Hindlimb muscle (tissue), 1 donor: ENCODE measurements around the gene RAB3D. TPM values are rescaled to one million over a fixed set of nuclear protein-coding genes. Genes with fewer than 3 reads are reported as not detected.
"Not testable (repeated sequence)": the region's sequence is repeated elsewhere in the genome, so short reads cannot be mapped to it uniquely, and the experiment has no call there.

ENCODE experiments used
- DNase-seq: peaks from one replicate; pipeline ENCODE4 v3.0.0-alpha.2; 2013
- polyA plus RNA-seq: library from polyadenylated mRNA; unstranded; fragments of 120-200 nt; gene quantifications from one replicate; pipeline ENCODE4 v1.2.1, GENCODE V29; 2013; ENCODE audit not compliant: insufficient read length

RAB3D gene, protein sequence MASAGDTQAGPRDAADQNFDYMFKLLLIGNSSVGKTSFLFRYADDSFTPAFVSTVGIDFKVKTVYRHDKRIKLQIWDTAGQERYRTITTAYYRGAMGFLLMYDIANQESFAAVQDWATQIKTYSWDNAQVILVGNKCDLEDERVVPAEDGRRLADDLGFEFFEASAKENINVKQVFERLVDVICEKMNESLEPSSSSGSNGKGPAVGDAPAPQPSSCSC
- 6.3 TPM for polyA plus RNA-seq

DNA sequence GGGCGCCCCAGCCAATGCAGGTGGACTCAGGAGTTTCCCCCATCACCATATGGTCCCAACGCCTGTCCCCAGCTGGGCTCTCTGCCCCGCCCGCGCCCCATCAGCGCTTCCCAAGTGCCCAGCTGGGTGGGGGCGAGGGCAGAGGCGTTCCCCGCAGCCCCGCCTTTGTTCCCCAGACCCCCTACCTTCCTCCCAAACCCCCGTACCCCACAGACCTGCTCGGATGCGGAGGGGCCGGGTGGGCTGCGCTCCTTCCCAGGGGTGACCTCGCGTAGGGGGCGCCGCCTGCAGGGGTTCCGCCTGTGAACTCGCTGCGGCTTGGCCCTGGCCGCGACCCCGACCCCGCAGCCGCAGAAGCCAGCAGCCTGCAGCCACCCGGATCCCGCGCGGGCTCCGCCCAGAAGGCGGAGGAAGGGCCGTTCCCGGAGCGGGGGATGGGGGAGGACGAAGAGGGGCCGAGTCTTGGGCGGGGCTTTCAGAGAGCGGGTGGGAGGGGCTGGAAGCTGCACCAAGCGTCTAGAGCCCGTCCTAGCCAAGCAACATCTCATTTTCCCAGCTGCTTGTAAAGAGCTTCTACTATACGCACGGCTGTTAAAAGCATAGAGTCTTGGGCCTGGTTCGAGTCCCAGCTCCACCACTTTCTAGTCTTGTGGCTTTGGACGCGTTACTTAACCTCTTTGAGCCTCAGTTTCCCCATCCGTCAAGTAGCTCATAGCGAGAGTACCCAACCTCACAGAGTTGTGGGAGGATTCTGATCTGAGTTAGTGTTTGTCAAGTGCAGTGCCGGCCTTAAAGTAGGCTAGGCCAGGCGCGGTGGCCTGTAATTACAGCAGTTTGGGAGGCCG lies at the start of gene RAB3D:
Gene RAB3D (minus strand): TSS at position 404 of the 845 bp plus-strand sequence. CDS start 2,258 bp downstream, outside the sequence.
- peak; percentile 93 for DNase-seq

DNA sequence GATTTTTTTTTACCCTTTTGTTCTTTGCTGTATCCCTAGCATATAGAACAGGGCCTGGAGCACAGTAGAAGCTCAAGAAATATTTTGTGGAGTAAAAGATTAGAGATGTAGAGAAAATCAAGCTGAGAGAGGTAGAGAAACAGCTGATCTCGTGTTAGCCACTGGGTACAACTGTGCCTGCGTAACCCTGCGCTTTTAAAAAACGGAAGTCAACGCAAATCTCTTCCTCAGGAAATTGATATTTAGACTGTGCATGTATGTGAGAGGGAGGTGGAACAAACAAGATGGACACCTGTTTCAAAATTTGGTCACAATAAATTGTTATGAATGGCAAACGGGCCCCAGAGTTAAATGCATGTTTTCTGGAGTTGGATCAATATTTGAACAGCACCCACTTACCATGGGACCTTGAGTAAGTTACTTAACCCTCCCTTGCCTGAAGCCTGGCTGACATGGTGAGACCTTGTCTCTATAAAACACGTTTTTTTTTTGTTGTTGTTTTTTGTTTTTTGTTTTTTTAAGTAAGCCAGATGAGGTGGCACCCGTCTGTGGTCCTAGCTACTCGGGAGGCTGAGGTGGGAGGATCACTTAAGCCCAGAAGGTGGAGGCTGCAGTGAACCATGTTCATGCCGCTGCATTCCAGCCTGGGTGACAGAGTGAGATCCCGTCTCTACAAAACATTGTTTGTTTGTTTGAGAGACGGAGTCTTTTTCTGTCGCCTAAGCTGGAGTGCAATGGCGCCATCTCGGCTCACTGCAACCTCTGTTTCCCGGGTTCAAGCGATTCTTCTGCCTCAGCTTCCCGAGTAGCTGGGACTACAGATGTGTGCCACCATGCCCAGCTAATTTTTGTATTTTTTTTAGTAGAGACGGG lies 47.9 kb upstream of the RAB3D start:
- no peak for DNase-seq

DNA sequence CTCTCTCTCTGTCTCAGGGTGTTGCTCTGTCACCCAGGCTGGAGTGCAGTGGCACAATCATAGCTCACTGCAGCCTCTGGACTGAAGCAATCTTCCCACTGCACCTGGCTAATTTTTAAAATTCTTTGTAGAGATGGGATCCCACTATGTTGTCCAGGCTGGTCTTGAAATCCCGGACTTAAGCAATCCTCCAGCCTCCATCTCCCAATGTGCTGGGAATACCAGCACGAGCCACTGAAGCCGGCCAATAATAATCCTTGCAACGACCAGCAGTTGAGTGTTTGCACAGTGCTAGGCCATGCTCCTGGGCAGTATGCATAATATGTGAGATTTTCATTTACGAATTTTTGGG lies 45.3 kb upstream of the RAB3D start:
- no peak for DNase-seq

DNA sequence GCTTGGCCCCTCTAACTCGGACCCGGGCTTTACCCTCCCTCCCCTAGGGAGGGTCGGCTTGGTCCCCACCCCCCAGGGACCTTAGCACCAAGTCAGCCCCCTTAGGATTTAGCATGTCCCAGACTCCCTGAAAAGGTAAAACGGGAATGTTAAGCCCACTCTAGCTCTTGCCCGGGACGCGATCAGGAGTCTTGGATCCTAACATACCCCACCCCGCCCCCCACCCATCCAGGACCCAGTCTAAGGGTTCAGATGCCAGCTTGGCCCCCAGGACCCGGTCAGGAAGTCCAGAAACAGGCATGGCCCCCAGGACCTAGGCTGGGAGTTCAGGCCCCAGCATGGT lies 44.2 kb upstream of the RAB3D start:
- DNase-seq: no peak

DNA sequence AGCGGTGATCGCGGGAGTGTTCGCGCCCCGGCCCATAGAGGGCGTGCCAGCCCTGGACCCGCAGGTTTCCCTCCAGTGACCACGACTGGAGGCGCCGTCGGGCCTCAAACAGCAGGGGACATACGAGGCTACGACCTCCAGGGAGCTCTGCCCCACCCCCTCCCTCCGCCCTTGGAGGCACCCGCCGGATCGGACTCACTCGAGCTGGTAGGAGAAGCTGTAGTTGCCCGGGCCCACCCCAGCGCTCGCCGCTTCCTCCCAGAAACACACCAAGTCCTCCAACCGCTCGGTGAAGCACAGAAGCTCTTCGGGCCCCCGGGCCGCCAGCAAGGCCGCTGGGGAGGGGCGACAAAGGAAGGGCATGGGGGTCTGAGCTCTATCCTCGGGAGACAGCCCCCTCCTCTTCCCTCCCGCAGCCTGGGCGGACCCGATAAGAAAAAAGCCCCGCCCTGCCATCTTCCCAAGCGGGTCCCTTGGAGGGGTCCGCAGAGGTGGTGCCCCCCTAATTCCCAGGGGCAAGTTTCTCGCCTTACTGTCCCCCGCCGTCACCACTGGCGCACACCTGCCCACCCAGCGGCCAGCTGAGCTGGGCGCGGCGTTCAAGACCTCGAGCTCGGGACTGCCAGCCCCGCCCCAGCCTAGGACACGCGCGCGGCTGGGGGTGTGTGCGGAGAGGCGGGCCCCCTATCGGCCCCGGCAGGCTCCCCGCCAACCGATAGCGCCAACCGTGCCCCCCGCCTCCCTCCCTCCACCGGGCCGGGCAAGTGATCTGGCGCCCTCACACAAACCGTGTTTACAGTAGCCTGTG lies 43.6 kb upstream of the RAB3D start:
- DNase-seq: no peak

DNA sequence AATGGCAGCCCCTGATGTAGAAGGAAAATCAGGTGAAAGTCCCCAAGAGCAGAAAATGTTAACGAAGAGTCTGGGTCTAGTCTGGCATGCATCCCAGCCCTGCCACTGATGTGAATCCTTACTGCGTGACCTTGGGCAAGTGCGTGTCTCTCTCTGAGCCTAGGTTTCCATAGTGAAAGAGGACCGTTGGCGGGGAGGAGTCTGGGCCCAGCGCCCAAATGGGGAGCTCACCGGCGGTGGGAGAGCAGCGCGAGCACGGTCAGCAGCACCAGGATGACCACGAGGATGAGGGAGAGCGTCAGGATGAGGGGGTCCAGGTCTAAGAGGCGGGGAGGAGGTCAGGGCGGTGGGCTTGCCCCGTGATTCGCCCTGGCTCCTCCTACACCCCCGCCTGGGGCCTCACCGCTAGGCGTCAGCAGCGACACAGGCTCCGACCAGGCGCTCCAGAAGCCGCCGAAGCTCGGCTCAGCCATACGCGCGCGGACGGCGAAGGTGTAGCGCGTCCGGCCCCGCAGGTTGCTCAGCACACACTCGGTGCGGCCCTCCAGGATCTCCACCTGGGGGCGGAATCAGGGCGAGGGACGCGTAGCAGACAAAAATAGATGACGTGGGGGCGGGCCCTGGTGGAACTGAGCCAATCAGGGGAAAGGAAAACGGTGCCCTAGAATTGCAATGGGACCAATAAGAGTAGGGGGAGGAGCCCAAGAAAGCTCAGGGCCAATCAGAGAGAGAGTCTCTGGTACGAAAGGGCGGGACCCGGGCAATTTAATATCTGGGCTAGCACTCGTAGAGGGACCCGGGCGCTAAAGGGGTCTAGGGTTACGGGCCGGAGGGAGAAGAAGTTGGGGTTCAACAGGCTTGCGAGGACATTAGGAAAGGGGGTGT lies 41.4 kb upstream of the RAB3D start:
- DNase-seq: peak; percentile 95

DNA sequence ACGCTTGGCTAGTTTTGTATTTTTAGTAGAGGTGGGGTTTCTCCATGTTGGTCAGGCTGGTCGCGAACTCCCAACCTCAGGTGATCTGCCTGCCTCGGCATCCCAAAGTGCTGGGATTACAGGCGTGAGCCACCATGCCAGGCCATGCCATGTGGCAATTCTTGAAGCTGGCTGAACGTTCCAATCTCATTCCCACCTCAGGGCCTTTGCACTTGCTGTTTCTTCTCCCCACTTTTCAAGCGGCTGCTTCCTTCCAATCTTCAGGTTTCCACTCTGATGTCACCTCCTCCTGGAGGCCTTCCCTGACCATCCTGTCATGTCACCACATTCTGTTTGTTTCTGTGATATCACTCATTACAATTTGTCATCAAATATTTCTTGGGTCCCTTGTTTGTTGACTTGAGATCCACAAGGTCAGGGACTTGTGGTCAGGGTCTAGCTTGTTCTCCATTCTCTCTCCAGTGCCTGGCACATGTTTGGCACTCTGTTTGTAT lies 40.4 kb upstream of the RAB3D start:
- DNase-seq: no peak

DNA sequence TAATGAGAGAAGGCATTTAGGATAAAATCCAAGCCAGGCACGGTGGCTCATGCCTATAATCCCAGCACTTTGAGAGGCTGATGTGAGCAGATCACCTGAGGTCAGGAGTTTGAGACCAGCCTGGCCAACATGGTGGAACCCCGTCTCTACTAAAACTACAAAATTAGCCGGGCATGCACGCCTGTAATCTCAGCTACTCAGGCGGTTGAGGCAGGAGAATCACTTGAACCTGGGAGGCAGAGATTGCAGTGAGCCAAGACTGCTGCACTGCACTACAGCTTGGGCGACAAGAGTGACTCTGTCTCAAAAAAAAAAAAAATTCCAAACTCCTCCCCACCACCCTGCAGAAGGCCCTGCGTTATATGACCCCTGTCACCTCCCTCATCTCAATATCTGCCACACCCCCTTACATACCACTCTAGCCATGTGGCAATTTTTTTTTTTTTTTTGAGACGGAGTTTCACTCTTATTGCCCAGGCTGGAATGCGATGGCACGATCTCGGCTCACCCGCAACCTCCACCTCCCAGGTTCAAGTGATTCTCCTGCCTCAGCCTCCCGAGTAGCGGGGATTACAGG lies 39.9 kb upstream of the RAB3D start:
- DNase-seq: not testable (repeated sequence)

DNA sequence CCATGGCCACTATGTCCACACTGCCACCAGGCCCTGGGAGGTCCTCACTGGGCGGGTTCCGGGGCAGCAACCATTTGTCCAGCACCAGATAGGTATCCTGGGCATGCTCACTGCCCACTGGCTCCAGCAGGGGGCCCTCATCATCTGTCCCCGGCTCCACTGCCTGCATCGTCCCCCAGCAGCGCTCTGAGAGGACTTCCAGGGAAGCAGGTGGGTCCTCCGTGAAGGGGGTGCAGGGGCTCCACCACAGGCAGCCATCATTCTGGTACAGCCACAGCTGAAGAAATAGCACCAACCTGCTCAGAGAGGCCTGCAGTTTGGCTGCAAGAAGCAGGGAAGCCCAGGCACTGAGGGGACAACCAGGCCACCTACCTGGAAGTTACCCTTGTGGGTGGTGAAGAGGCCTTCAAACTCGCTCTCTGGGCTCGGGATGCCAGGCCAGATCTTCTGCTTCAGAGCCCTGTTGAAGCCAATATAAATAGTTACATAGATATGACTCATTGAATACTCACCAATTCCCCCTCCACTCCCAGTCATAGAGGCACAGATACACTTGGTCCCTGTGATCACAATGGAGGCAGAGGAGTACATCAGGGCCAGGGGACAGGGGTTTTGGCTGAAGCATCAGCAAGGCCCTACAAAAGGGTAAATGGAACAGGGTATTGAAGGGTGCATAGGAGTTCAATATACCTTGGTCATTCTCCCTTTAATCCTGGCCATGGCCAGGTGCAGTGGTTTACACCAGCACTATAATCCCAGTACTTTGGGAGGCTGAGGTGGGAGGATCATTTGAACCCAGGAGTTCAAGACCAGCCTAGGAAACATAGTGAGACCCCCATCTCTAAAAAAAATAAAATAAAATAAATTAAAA lies 39.1 kb upstream of the RAB3D start:
- DNase-seq: no peak

DNA sequence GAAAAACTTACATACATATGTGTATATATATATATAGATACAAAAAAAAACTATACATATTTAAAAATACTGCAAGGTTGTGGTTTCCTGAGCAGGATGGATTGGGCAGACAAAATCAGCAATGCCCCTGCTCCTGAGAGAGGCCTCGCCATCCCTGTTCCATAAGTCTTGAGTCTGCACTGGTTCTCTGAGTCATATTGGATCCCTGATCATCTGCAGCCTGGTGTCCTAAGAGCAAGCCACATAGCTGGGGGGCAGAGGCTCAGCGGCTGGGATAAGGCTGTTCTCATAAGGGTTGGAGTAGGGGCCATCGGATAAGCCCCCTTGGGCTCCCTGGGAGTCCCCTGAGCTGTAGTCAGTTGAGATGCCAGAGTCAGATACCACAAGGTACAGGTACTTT lies 38.3 kb upstream of the RAB3D start:
- DNase-seq: no peak

DNA sequence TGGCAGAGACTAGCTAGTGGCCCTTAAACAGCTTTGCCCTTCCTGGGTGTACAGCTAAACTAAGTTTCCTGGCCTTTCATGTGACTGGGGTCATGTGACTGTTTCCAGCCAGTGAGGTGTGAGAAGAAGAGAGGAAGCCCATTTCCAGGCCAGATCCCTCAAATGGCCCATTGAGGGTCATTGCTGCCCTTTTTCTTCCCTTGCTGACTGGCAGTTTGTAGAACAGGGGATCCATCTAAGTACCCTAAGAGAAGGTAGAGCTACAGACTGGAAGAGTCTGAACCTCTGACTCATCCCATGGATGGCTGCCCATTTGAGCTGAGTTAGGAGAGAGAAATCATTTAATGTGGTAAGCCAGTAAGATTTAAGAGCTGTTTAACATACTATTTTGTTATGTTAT lies 37.8 kb upstream of the RAB3D start:
- no peak for DNase-seq

DNA sequence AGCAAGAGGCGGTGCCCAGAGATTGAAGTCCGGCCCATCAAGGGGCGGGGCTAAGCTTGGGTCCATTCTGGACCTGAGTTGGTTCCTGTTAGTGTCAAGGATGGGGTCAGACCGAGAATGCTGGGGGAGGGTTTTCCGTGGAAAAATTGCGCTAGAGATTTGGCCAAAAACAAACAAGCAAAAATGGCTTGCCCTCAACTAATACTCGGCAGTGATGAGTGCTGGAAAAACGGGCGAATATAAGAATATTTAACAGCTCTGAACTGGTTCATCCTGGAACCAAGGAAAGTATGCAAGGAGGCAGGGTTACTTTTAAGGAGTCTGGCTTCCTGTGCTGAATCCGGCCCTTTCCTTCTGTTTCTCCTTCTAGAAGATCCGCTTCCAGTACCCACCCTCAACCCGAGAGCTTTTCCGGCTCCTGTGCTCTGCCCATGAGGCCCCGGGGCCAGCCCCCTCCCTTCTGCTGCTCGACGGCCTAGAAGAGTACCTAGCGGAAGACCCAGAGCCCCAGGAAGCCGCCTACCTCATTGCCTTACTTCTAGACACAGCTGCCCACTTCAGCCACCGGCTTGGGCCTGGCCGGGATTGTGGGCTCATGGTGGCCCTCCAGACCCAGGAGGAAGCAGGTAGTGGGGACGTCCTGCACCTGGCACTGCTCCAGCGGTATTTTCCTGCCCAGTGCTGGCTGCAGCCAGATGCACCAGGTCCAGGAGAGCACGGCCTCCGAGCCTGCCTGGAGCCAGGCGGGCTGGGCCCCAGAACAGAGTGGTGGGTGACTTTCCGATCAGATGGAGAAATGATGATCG lies 35.9 kb upstream of the RAB3D start:
- DNase-seq: no peak

DNA sequence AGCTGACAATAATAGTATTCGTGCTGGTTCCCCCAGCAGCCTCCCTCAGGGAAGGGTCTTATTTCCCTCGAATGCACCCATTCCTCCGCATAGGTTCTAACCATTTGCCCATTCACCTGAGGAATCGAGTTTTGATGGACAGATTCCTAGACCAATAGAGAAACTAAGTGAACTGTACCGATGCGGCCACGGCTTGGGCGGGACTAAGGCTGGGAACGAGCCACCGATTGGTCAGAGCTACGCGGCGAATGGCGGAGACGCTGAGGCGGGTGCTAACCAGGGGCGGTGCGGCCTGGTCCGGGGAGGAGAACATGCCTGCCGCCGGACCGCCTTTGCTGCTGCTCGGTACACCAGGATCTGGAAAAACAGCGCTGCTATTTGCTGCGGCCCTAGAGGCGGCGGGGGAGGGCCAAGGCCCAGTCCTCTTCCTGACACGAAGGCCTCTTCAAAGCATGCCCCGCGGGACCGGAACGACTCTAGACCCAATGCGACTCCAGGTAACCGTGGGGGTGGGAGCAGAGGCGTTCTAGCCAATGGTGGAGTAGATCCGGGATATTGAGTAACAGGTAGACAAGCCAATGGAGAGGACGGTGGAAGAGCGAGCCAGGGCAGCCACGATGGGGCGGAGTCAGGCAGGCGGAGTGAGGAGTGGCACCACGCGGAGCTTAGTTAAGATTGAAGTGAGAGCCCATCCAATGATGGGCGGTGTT lies 35.1 kb upstream of the RAB3D start, which contains the start of gene SWSAP1:
Gene SWSAP1 (plus strand): TSS at position 234 of the 710 bp plus-strand sequence. CDS start 15 bp downstream, at position 249.
- peak; percentile 99 for DNase-seq

DNA sequence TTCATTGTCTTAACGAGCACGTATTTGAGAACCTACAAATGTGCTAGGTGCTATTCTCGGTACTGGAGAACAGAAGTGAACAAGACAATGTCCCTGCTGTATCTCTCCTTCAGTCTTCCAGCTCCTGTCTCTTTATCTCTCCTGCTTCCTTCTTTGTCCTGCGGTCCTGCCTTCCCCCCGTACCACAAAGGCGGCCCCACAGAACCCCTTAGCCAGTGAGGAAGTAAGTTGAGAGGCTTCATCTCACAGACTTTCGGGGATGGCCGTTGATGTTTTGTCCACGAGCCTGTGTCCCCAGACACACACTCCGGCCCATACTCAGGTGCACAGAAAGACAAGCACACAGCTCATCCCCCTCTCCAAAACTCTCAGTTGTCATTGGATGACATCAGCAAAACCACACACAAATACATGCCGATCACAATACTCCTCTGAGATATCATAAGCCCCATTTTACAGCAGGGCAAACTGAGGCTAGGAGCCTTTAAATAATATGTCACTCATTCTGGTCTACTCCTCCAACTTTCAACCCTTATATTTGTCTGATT lies 34.5 kb upstream of the RAB3D start:
- no peak for DNase-seq

DNA sequence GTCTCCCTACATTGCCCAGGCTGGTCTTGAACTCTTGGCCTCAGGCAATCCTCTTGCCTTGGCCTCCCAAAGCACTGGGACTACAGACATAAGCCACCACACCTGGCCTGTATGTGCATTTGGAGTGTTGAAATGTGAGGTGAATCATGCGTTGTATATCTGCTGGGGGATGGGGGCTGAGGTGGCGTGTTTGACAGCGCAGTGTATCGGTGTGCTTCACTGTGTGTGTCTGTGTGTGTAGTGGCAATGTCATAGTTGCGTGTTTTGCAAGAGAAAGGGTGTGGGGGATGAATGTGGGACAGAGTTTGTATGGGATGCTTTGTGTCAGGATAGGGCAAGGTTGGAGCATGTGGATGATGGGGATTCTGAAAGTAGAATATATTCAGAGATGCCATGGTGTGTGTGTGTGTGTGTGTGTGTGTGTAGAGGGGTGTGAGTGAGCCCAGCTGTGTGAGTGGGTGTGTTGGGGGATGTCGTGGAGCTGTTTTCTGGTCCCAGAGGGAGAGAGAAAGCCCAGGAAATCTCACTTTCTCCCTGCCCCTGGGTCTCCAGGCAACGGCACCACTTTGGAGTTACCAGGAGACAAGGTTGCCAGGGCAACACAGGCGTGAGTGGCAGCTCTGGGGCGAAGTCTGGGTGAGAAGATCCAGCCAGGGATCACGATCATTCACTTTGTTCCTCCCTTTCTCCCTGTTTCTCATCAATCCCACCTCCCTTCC lies 33.9 kb upstream of the RAB3D start:
- DNase-seq: no peak

DNA sequence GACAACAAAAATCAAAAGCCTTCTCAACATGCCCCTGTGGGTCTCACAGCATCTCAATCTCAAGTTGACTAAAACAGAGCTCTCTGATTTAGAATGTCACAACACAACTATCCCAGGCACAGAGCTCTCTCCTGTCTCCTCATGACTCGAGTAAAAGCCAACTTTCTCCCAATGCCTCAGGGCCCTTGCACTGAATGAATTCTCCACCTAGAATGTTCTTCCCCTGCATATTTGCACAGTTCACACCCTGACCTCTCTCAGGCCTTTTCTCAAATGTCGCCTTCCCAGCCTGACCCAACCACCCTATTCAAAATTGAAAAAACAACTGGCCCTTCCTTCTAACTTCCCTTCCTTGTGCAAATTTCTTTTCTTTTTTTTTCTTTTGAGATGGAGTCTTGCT lies 31.3 kb upstream of the RAB3D start:
- no peak for DNase-seq

DNA sequence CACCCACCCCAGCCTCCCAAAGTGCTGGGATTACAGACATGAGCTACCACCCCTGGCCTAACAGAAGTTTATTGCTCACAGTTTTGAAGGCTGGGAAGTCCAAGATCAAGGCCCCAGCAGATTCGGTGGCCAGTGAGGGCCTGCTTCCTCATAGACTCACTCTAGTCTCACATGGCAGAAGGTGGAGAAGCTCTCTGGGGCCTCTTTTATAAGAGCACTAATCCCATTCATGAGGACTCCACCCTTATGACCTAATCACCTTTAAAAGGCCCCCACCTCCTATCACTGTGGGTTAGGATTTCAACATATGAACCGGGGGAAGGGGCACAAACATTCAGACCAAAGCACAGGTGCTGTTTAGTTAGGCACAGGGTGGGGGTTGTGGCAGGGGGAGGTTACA lies 28.1 kb upstream of the RAB3D start:
- no peak for DNase-seq
